GM21529 (cell line): ENCODE data around the gene TRAPPC10.

Experiments used
- ATAC-seq: cut with Tn5 transposase; IDR thresholded peaks from one replicate; pipeline ENCODE4 v1.9.1; 2021; ENCODE audit not compliant: unreplicated experiment

Gene TRAPPC10

GRCh38 chr21:44059710-44060109, 47.6 kb downstream of the TRAPPC10 start:
- no peak for ATAC-seq

DNA sequence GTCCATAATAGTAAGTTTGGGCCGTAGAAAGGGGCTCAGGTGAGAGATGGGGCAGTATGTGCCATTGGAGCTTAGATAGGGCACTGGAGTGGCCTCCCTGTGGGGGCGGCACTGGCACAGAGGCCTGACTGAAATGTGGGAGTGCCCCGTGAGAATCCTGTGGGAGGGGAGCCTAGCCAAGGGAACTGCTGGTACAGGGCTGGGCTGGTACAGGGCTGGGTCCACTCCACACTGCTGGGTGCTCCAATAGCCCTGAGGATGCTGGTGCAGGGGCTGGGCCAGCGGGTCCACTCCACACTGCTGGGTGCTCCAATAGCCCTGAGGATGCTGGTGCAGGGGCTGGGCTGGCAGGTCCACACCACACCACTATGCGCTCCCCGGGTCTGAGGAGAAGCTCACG, 50.3 kb downstream of the TRAPPC10 start:
- ATAC-seq, result no peak

DNA sequence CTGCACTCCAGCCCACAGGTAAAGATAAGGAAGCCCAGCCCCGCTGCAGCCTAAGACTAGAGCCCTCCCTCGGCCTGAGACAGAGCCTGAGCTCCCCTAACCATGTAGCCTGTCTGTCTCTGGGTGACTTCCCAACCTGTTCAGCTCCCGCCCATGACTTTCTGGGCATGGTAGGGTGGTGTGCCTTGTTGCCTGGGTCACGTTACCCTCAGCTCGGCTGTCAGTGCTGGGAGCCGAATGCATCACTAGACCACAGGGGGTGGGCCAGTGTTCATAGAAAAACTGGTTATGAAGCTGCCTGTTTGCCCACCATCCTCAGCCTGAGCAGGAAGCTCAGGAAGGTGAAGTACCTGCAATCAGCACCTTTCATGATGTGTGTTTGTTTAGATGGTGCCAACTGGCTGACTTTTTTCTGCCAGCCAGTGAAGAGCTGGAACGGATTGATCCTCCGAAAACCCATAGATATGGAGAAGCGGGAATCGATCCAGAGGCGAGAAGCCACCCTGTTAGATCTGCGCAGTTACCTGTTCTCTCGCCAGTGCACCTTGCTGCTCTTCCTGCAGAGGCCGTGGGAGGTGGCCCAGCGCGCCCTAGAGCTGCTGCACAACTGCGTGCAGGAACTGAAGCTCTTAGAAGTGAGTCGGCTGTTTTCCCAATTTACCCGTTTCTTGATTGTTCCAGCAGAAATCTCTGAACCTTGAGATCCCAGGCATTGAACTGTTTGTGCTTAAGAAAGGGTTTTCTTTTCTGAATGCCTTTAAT, 51.2 kb downstream of the TRAPPC10 start:
- ATAC-seq, result no peak

- no peak for ATAC-seq
Measured at GRCh38 chr21:44064852-44065403, 52.8 kb downstream of the TRAPPC10 start.

- ATAC-seq, result no peak
Measured at GRCh38 chr21:44065428-44065827, 53.3 kb downstream of the TRAPPC10 start.

DNA sequence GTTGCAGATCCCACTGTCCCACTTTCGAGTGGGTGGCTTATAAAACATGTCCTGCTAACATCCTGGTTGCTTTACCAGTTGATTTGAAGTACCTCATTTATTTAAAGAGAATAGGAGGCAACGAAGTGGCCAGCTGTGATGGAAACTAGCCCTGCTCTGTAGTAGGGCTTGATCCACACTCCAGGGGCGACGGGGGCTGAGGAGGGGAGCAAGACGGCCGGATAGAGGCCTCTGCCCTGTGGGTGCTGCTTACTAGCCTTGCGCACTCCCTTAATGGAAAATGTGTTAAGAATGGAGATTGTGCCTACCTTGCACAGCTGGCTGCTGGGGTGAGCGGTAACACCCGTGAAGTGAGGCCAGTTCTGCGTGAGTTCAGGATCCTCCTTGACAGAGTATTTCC, 54.0 kb downstream of the TRAPPC10 start:
- no peak for ATAC-seq

- ATAC-seq, result no peak
Measured at GRCh38 chr21:44067011-44067839, 55.1 kb downstream of the TRAPPC10 start.

- ATAC-seq, result no peak
Measured at GRCh38 chr21:44070391-44070790, 58.3 kb downstream of the TRAPPC10 start.

GRCh38 chr21:44071359-44072104, 59.4 kb downstream of the TRAPPC10 start:
- no peak for ATAC-seq

- no peak for ATAC-seq
Measured at GRCh38 chr21:44072111-44072510, 60.0 kb downstream of the TRAPPC10 start.

GRCh38 chr21:44074315-44074958, 62.3 kb downstream of the TRAPPC10 start:
- no peak for ATAC-seq

DNA sequence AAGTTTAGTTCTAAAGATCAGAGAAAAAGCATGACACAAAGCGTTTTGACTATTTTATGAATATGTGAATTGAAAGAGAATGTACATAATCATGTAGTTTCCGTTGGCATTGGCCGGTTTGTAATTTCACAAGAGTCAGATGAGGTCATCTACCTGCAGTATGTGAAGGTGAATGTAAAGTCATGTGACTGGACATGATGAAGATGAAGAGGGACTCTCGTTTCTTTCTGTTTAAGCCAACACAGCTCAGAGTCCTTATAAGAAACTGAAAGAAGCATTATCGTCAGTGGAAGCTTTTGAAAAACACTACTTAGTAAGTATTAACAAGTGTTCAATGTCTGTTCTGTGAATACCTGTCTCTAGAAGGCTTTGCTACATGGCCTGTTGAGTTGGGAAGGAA, 64.2 kb downstream of the TRAPPC10 start:
- ATAC-seq, result no peak

DNA sequence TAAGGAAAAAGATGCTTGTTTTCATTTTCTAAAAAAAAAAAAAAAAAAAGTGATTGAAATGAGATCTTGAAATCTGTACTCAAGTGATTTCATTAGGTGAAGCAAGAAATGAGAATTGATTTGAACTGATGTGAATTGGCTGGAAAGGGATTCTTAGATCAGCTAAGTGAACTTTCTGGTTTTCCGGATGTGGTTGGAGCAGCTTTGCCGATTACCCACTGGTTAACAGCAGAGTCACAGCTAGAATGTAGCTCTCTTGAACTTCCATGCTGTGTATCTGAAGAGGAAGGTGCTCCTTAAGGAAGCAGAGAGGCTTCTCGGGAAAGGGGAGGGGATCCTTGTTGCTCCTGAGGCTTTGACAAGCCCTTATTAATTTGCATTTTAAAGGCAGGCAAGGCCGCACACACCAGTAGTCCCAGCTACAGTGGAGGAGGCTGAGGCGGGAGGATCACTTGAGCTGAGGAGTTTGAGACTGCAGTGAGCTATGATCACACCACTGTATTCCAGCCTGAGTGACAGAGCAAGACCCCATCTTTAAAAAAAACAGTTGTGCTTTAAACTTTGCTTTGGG, 66.4 kb downstream of the TRAPPC10 start:
- ATAC-seq, result no peak

DNA sequence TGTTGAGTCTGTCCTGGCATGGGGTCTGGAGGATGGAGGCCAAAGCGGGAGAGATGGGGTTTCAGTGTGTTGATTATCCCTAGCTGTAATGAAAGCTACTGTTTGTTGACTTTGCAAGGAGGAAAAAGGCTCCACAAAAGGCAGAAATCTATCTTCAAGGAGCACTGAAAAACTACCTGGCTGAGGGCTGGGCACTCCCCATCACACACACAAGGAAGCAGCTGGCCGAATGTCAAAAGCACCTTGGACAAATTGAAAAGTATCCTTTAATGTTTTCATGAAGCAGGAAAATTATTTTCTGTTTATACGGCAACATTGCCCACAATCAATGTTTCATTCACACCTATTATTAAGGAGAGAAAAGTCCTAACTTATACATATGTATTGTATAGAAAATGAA, 67.3 kb downstream of the TRAPPC10 start:
- no peak for ATAC-seq

DNA sequence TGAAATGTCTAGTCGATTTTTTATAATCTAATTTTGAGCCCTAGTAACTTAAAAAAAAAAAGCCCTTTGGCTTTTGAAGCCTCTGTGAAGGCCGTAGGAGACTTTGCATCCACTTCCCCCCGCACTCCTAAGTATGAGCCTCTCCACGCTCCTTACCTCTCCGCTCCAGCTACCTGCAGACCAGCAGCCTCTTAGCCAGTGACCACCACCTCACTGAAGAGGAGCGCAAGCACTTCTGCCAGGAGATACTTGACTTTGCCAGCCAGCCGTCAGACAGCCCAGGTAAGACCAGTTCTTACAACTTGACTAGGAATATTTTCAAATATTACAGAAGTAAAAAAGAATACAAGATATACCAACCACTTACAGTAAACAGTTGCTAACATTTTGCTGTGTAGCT, 67.7 kb downstream of the TRAPPC10 start:
- ATAC-seq, result no peak

- no peak for ATAC-seq
Measured at GRCh38 chr21:44082648-44083440, 70.7 kb downstream of the TRAPPC10 start.

DNA sequence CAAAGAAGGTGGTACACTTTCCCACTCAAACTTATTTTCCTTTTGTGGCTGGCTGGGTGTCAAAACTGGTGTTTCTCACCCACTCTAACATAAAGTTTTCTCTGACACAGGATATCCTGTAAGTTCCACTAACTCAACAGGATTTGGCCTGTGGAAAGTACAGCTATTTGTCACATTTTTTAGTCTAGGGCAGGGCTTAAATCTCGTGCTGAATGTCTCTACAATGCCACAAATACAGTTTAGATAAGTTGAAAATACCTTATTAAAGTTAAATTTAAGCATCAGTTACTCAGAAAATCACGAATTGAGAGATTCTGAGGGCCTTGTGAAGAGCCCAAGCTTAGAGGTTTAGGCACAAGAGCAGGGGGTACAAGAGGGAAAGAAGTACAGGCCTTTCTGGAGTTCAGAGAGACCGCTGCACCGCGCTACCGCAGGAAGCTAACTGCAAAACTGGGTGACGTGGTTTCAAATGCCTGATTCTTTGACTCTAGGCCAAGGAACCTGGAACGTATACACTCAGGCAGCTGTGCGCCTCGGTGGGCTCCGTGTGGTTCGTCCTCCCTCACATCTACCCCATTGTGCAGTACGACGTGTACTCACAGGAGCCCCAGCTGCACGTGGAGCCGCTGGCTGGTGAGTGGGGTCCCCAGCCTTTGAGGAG, 71.7 kb downstream of the TRAPPC10 start:
- no peak for ATAC-seq

- no peak for ATAC-seq
Measured at GRCh38 chr21:44084496-44085241, 72.6 kb downstream of the TRAPPC10 start.
